Parathyroid adenoma (tissue), 2 donors: ENCODE results near the gene TSR2.

Experiments used
- H2AFZ ChIP-seq: fragments of 300-600 bp; sonication (generic); one replicate; pipeline ENCODE4 v1.7.0; 2017; ENCODE audit warnings: antibody characterized with exemption, mild to moderate bottlenecking
- H3K27ac ChIP-seq: fragments of 300-600 bp; sonication (generic); one replicate; pipeline ENCODE4 v1.7.0; 2017
- H3K27me3 ChIP-seq: fragments of 300-600 bp; sonication (generic); one replicate; pipeline ENCODE4 v1.7.0; 2017; ENCODE audit warnings: low read length; ENCODE audit not compliant: control insufficient read depth, insufficient read depth
- H3K36me3 ChIP-seq: fragments of 300-600 bp; sonication (generic); one replicate; pipeline ENCODE4 v1.7.0; 2017; ENCODE audit warnings: low read length; ENCODE audit not compliant: control insufficient read depth, insufficient read depth
- H3K4me1 ChIP-seq: fragments of 300-600 bp; sonication (generic); one replicate; pipeline ENCODE4 v1.7.0; 2017; ENCODE audit warnings: control low read depth
- H3K4me2 ChIP-seq: fragments of 300-600 bp; sonication (generic); one replicate; pipeline ENCODE4 v1.7.0; 2017; ENCODE audit warnings: low read length
- H3K4me3 ChIP-seq: fragments of 300-600 bp; sonication (generic); one replicate; pipeline ENCODE4 v1.7.0; 2017; ENCODE audit warnings: low read depth, low read length
- H3K79me2 ChIP-seq: fragments of 300-600 bp; sonication (generic); one replicate; pipeline ENCODE4 v1.7.0; 2017; ENCODE audit warnings: control low read depth
- H3K9ac ChIP-seq: fragments of 300-600 bp; sonication (generic); one replicate; pipeline ENCODE4 v1.7.0; 2017; ENCODE audit warnings: mild to moderate bottlenecking
- H3K9me3 ChIP-seq: fragments of 300-600 bp; sonication (generic); one replicate; pipeline ENCODE4 v1.7.0; 2017; ENCODE audit warnings: low read length; ENCODE audit not compliant: control insufficient read depth
- TF ChIP-seq, protein P1 (sequence below): fragments of 300-600 bp; sonication (generic); IDR thresholded peaks from one replicate; pipeline ENCODE4 v1.7.0; 2017; ENCODE audit warnings: antibody characterized with exemption, mild to moderate bottlenecking
- donor health status: primary hyperparathyroidism.

Gene TSR2

DNA sequence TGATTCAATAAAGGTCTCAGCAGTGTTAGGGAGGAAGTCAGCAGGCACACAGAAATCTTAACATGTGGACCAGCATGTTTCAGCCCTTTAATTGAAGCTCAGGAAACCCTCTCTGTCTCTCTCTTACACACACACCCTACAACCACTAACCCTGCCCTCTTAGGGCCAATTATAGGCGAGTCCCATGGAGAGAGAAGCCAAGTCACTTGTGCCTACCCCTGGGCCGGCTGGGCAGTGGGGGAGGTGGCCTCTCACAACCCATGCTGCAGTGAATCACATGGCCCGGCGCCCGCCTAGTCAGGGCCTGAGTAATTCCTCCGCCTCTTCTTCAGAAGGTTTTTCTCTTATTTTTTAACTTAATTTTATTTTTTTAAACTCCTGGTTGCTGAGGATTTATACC lies 52.1 kb downstream of the TSR2 start:
- Histone ChIP-seq H3K4me1 (peaks cover 3% of the 10 kb centered on the region), H3K79me2 (peaks cover 17% of the 10 kb centered on the region), H3K9me3 (no peaks in the 10 kb centered on the region), H3K27ac (no peak overlapping the region), H3K9ac (no peak overlapping the region), H2AFZ (no peak overlapping the region), H3K36me3 (no peaks in the 10 kb centered on the region), H3K4me3 (no peak overlapping the region), H3K4me2 (no peak overlapping the region), H3K27me3 (no peaks in the 10 kb centered on the region)
- TF ChIP-seq, protein P1, sequence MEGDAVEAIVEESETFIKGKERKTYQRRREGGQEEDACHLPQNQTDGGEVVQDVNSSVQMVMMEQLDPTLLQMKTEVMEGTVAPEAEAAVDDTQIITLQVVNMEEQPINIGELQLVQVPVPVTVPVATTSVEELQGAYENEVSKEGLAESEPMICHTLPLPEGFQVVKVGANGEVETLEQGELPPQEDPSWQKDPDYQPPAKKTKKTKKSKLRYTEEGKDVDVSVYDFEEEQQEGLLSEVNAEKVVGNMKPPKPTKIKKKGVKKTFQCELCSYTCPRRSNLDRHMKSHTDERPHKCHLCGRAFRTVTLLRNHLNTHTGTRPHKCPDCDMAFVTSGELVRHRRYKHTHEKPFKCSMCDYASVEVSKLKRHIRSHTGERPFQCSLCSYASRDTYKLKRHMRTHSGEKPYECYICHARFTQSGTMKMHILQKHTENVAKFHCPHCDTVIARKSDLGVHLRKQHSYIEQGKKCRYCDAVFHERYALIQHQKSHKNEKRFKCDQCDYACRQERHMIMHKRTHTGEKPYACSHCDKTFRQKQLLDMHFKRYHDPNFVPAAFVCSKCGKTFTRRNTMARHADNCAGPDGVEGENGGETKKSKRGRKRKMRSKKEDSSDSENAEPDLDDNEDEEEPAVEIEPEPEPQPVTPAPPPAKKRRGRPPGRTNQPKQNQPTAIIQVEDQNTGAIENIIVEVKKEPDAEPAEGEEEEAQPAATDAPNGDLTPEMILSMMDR: no peak

DNA sequence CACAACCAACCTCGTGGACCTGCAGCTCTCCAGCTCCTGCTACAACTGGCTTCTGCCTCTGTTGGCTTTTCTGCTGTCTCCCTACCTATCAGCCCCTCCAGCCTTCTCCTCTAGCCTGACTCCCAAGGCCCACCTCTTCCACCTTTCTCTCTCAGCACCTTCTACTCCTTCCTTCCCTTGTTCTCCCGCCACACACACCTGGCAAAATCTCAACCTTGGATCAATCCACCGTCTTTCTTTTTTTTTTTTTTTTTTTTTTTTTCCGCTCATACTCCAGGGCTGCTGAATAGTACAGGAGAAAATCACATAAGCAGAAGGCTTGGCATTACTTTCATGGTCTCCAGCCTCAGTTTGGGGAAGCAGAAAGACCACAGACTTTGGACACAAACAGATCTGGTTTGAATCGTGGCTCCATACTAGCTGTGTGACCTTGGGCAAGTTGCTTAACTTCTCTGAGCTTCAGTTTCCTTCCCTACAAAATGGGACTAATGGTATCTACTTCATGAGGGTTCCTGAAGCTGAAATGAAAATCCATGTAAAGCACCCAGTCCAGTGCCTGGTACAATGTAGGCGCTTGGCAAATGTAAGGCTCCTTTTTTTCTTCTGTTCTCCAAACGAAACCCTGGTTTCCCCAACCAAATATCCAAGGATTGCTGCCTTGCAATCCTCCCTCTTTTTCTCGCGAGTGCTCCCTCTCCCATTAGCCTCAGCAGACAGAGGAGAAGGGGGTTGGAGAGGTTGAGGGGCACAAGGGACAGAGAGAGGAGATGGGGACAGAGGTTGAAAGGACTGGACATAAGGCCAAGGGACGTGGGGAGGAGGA lies 54.2 kb downstream of the TSR2 start:
- Histone ChIP-seq H3K9ac (no peak overlapping the region), H3K36me3 (no peaks in the 10 kb centered on the region), H3K4me2 (peak overlapping the region; percentile 76), H3K4me1 (peaks cover 3% of the 10 kb centered on the region), H2AFZ (peak overlapping the region; percentile 74), H3K4me3 (peak overlapping the region; percentile 57), H3K27me3 (no peaks in the 10 kb centered on the region), H3K27ac (peak overlapping the region; percentile 22), H3K9me3 (no peaks in the 10 kb centered on the region), H3K79me2 (peaks cover 14% of the 10 kb centered on the region)
- TF ChIP-seq, protein P1: no peak
